OCI-LY7 (cell line): ENCODE results near the gene SSNA1. TPM values are rescaled to one million over a fixed set of nuclear protein-coding genes. Genes with fewer than 3 reads are reported as not detected.

Experiments used
- BruUV-seq: library from RNA; stranded (reverse); fragments of 400-500 nt; replicated peaks from 2 replicates; lab custom pipeline; 2021; lab: Mats Ljungman, UMichigan
- CTCF ChIA-PET: fragments of 300-600 bp; sonication (Branson Sonifier 250); formaldehyde crosslinking; loops from one replicate; lab custom pipeline; 2022; ENCODE audit warnings: antibody characterized with exemption; ENCODE audit not compliant: unreplicated experiment; lab: Charles Lee
- POLR2A ChIA-PET: fragments of 300-600 bp; sonication (Branson Sonifier 250); formaldehyde crosslinking; loops from one replicate; lab custom pipeline; 2022; ENCODE audit warnings: antibody characterized with exemption; lab: Charles Lee
- DNase-seq: peaks from one replicate; pipeline ENCODE4 v3.0.0-alpha.2; 2015; ENCODE audit warnings: low spot score
- H2AFZ ChIP-seq: fragments of 200-600 bp; sonication (generic), shearing (Covaris generic); 2 replicates; pipeline ENCODE4 v1.6.1; 2014; ENCODE audit warnings: mild to moderate bottlenecking, antibody characterized with exemption, low read length, moderate library complexity
- H3K27ac ChIP-seq: fragments of 200-600 bp; sonication (generic); 2 replicates; pipeline ENCODE4 v1.5.1; 2014; ENCODE audit warnings: mixed run types, low read depth, mild to moderate bottlenecking, moderate library complexity, low read length, inconsistent platforms; ENCODE audit not compliant: poor library complexity, severe bottlenecking
- H3K36me3 ChIP-seq: fragments of 200-600 bp; sonication (generic); 2 replicates; pipeline ENCODE4 v1.6.1; 2014; ENCODE audit warnings: mild to moderate bottlenecking, antibody characterized with exemption, low read length, moderate library complexity, mixed read lengths; ENCODE audit not compliant: insufficient read depth
- H3K4me1 ChIP-seq: fragments of 200-600 bp; sonication (generic); 2 replicates; pipeline ENCODE4 v1.5.1; 2014; ENCODE audit warnings: mild to moderate bottlenecking, low read length; ENCODE audit not compliant: insufficient read depth, poor library complexity, severe bottlenecking
- H3K4me2 ChIP-seq: fragments of 200-600 bp; sonication (generic); 2 replicates; pipeline ENCODE4 v1.6.1; 2014; ENCODE audit warnings: mild to moderate bottlenecking, low read length
- H3K4me3 ChIP-seq: fragments of 200-600 bp; sonication (generic); 2 replicates; pipeline ENCODE4 v1.5.1; 2014; ENCODE audit warnings: mild to moderate bottlenecking, low read depth, low read length; ENCODE audit not compliant: poor library complexity, severe bottlenecking
- H3K79me2 ChIP-seq: fragments of 200-600 bp; sonication (generic); 2 replicates; pipeline ENCODE4 v1.6.1; 2016; ENCODE audit warnings: low read depth, mild to moderate bottlenecking, low read length, moderate library complexity, mixed read lengths; ENCODE audit not compliant: insufficient read depth
- H3K9me2 ChIP-seq: fragments of 200-600 bp; sonication (generic); 2 replicates; pipeline ENCODE4 v1.6.1; 2016; ENCODE audit warnings: mild to moderate bottlenecking, low read length, mixed read lengths; ENCODE audit not compliant: insufficient read depth
- H3K9me3 ChIP-seq: fragments of 200-600 bp; sonication (generic); 2 replicates; pipeline ENCODE4 v1.6.1; 2014; ENCODE audit warnings: mild to moderate bottlenecking, mixed run types, low read length, mixed read lengths
- H4K20me1 ChIP-seq: fragments of 200-600 bp; sonication (generic); 2 replicates; pipeline ENCODE4 v1.6.1; 2014; ENCODE audit warnings: mild to moderate bottlenecking, antibody characterized with exemption, low read length, moderate library complexity, mixed read lengths; ENCODE audit not compliant: insufficient read depth
- CTCF ChIP-seq: fragments of 200-600 bp; sonication (generic); conservative IDR thresholded peaks from 2 replicates; pipeline ENCODE4 v1.5.1; 2014; ENCODE audit warnings: mild to moderate bottlenecking, antibody characterized with exemption, low read length, moderate library complexity, mixed read lengths
- EZH2phosphoT487 ChIP-seq: fragments of 200-600 bp; sonication (generic); IDR thresholded peaks from 2 replicates; pipeline ENCODE4 v1.6.1; 2018; ENCODE audit warnings: low read depth, borderline replicate concordance, mild to moderate bottlenecking, mixed run types, antibody characterized with exemption, low read length, moderate library complexity, mixed read lengths
- intact Hi-C: fragments of 100-400 bp; cut with micrococcal nuclease; formaldehyde crosslinking; loops from one replicate; pipeline ENCODE4 v1.10.0; 2022; ENCODE audit not compliant: unreplicated experiment
- total RNA-seq, 2 experiments: library from RNA; depleted of rRNA in 1 of 2; stranded (reverse); fragments of >200 nt in 1 of 2; shearing (Covaris generic) in 1 of 2; gene quantifications; 2 replicates each; pipeline ENCODE4 v1.2.3, GENCODE V29; 2014 to 2022

Gene SSNA1
- total RNA-seq, 2 experiments from 2014 or later: 71.0 to 111 TPM

- Histone ChIP-seq H3K27ac (no peak overlapping the region), H3K4me3 (no peak overlapping the region), H2AFZ (no peak overlapping the region), H3K4me2 (no peak overlapping the region), H3K9me2 (no peaks in the 10 kb centered on the region), H4K20me1 (no peaks in the 10 kb centered on the region), H3K9me3 (no peaks in the 10 kb centered on the region), H3K36me3 (no peaks in the 10 kb centered on the region), H3K4me1 (peaks cover 31% of the 10 kb centered on the region), H3K79me2 (no peaks in the 10 kb centered on the region)
- no TSS peak for BruUV-seq
- DNase-seq: no peak
- CTCF ChIA-PET: no interaction called here
- intact Hi-C loops: loop anchor here (5.0 to 10.0 kb wide), 2 partner anchors 36 to 608 kb away; partner anchors contain the start of gene NOTCH1
- TF ChIP-seq CTCF (no peak), EZH2phosphoT487 (no peak)
- POLR2A ChIA-PET: no interaction called here
These were observed 35.6 kb upstream of the SSNA1 start for GRCh38 chr9:137152844-137153405.

GRCh38 chr9:137156567-137157375 lies 31.7 kb upstream of the SSNA1 start:
- H3K27ac ChIP-seq: no peak overlapping the region
- POLR2A ChIA-PET: interaction anchor here (0.6 to 1.2 kb wide), 4 partner anchors 24 to 616 kb away, joined by 3 to 4 read pairs (median 3); partner anchors contain the start of genes ANAPC2 and SSNA1
- H3K4me1 ChIP-seq: peaks cover 30% of the 10 kb centered on the region
- H3K9me3 ChIP-seq: no peaks in the 10 kb centered on the region
- H3K4me2 ChIP-seq: peak overlapping the region; percentile 49; the same call in 1 of the 2 replicates
- peak overlapping the region; percentile 20 for H3K4me3 ChIP-seq
- no peak overlapping the region for H2AFZ ChIP-seq
- BruUV-seq: no TSS peak
- intact Hi-C loops: loop anchor here (10.0 kb wide), 1 partner anchor 612 kb away; the partner anchor contains the start of gene NOTCH1
- no peaks in the 10 kb centered on the region for H3K9me2 ChIP-seq
- TF ChIP-seq EZH2phosphoT487 (no peak), CTCF (no peak)
- no peaks in the 10 kb centered on the region for H3K36me3 ChIP-seq
- DNase-seq: peak; percentile 79
- no peaks in the 10 kb centered on the region for H3K79me2 ChIP-seq
- no peaks in the 10 kb centered on the region for H4K20me1 ChIP-seq
- CTCF ChIA-PET: interaction anchor here (0.6 kb wide), 1 partner anchor 26 kb away, joined by 3 read pairs; no protein-coding TSS in a partner anchor
